HG02678 (cell line): ENCODE data around the gene SIDT2.

ENCODE experiments used
- ATAC-seq: cut with Tn5 transposase; IDR thresholded peaks from one replicate; pipeline ENCODE4 v1.9.1; 2021; ENCODE audit warnings: mild to moderate bottlenecking, moderate library complexity; ENCODE audit not compliant: unreplicated experiment

SIDT2 gene

GRCh38 chr11:117187799-117188481 is 9.4 kb downstream of the SIDT2 start:
- ATAC-seq, result no peak

- no peak for ATAC-seq
Measured at GRCh38 chr11:117188620-117189081, 10.1 kb downstream of the SIDT2 start.

DNA sequence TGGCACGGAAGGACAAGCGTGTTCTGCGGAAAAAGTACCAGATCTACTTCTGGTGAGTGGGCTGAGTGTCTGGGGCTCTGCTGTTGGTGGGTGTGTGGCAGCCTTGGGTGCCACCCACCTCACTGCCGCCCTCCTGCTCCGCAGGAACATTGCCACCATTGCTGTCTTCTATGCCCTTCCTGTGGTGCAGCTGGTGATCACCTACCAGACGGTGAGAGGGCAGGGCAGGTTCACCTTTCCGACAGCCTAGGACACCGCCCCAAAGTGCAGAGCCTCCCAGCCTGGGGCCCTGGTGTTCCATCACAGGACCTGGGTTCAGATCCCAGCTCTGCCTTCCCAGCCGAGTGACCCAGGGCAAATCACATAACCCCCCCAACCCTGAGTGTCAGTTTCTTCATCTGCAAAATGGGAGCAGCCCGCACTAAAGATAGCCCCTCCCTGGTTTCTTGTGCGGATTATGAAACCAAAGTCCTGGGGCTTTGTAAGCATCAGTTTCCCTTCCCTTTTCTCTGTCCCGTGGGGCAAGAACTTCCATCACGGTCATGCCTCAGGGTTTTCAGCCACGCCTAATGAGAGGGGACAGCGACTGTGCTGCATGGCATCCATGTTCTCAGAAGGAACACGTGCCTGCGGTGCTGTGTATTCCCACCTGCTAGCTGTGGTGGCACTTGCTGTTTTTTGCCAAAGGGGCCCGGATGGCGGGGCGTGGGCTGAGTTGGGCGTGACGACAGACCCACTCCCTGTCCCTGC is 10.8 kb downstream of the SIDT2 start:
- ATAC-seq, result peak; percentile 58

DNA sequence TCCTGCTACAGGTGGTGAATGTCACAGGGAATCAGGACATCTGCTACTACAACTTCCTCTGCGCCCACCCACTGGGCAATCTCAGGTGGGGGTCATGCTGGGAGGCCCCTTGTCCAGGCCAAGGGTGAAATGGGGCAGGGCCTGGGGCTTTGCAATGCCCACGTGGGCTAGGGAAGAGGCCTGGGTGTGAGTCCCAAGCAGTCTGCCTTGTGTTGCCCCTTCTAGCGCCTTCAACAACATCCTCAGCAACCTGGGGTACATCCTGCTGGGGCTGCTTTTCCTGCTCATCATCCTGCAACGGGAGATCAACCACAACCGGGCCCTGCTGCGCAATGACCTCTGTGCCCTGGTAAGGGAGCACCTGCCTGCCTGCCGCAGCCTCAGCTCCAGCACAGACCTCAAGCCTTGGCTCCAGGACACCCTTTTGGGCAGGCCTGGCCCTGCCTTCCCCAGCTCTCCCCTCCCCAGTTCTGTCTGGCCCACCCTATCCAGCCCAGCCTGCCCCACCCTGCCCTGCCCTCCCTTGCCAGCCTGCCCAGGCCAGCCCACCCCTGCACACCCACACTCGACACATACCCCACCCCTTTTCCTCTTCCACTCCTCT is 11.5 kb downstream of the SIDT2 start:
- no peak for ATAC-seq

DNA sequence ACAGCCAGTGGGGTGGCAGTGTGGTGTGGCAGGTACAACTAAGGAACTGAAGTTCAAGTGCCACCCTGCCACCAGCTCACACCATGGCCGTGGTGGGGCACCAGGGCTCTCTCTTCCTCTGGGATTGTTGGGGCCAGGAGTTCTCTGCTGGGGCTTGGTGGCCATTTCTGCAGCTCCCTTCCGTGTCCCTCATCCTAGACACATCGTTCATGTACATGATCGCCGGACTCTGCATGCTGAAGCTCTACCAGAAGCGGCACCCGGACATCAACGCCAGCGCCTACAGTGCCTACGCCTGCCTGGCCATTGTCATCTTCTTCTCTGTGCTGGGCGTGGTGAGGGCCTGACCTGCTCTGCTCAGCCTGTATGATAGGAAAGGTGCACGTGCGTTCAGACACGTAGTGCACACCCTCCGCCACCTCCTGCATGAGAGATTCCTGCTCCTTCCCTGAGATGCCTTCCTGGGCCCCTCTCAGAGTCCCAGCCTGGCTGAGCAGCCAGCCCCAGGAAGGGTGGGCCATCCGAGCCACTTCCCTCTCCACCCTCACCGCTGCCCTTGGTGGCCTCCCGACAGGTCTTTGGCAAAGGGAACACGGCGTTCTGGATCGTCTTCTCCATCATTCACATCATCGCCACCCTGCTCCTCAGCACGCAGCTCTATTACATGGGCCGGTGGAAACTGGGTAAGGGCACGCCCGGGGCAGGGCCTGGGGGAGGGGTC is 13.3 kb downstream of the SIDT2 start:
- ATAC-seq, result no peak

DNA sequence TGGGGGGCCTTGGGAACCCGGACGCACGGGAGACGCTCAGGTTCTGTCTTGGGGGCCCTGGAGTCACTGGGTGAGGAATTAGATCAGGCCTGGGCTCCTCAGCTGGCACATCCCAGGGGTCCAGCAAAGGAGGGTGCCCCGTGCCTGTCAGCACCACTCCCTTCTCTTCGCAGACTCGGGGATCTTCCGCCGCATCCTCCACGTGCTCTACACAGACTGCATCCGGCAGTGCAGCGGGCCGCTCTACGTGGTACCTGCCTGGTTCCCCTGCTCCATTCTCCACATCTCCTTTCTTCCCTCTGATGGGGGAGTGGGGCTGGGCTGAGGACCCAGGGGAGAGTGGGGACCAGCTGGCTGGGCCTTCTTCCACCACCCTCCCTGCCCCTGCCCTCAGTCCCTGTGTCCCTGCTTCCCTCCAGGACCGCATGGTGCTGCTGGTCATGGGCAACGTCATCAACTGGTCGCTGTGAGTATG is 13.9 kb downstream of the SIDT2 start:
- no peak for ATAC-seq

- no peak for ATAC-seq
Measured at GRCh38 chr11:117193130-117194020, 14.8 kb downstream of the SIDT2 start.

- ATAC-seq, result no peak
Measured at GRCh38 chr11:117194267-117194666, 15.7 kb downstream of the SIDT2 start.

GRCh38 chr11:117195258-117195657 is 16.7 kb downstream of the SIDT2 start:
- ATAC-seq, result no peak

GRCh38 chr11:117195761-117196160 is 17.2 kb downstream of the SIDT2 start:
- no peak for ATAC-seq

DNA sequence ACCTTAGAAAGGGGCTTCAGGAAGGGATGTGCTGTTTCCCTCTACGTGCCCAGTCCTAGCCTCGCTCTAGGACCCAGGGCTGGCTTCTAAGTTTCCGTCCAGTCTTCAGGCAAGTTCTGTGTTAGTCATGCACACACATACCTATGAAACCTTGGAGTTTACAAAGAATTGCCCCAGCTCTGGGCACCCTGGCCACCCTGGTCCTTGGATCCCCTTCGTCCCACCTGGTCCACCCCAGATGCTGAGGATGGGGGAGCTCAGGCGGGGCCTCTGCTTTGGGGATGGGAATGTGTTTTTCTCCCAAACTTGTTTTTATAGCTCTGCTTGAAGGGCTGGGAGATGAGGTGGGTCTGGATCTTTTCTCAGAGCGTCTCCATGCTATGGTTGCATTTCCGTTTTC is 18.5 kb downstream of the SIDT2 start:
- ATAC-seq, result no peak

GRCh38 chr11:117197516-117198456 is 19.2 kb downstream of the SIDT2 start:
- no peak for ATAC-seq

- ATAC-seq, result no peak
Measured at GRCh38 chr11:117198613-117199012, 20.1 kb downstream of the SIDT2 start.

DNA sequence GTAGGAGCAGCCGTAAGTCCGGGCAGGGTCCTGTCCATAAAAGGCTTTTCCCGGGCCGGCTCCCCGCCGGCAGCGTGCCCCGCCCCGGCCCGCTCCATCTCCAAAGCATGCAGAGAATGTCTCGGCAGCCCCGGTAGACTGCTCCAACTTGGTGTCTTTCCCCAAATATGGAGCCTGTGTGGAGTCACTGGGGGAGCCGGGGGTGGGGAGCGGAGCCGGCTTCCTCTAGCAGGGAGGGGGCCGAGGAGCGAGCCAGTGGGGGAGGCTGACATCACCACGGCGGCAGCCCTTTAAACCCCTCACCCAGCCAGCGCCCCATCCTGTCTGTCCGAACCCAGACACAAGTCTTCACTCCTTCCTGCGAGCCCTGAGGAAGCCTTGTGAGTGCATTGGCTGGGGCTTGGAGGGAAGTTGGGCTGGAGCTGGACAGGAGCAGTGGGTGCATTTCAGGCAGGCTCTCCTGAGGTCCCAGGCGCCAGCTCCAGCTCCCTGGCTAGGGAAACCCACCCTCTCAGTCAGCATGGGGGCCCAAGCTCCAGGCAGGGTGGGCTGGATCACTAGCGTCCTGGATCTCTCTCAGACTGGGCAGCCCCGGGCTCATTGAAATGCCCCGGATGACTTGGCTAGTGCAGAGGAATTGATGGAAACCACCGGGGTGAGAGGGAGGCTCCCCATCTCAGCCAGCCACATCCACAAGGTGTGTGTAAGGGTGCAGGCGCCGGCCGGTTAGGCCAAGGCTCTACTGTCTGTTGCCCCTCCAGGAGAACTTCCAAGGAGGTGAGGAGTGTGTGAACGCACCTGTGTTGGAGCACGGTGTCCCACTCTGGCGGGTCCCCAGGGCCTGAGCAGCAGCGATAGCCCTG is 20.7 kb downstream of the SIDT2 start, which contains the start of gene TAGLN:
TSS of gene TAGLN (plus strand) at position 318 of the 863 bp plus-strand sequence. CDS start 3,644 bp downstream, outside the sequence.
- ATAC-seq, result no peak

DNA sequence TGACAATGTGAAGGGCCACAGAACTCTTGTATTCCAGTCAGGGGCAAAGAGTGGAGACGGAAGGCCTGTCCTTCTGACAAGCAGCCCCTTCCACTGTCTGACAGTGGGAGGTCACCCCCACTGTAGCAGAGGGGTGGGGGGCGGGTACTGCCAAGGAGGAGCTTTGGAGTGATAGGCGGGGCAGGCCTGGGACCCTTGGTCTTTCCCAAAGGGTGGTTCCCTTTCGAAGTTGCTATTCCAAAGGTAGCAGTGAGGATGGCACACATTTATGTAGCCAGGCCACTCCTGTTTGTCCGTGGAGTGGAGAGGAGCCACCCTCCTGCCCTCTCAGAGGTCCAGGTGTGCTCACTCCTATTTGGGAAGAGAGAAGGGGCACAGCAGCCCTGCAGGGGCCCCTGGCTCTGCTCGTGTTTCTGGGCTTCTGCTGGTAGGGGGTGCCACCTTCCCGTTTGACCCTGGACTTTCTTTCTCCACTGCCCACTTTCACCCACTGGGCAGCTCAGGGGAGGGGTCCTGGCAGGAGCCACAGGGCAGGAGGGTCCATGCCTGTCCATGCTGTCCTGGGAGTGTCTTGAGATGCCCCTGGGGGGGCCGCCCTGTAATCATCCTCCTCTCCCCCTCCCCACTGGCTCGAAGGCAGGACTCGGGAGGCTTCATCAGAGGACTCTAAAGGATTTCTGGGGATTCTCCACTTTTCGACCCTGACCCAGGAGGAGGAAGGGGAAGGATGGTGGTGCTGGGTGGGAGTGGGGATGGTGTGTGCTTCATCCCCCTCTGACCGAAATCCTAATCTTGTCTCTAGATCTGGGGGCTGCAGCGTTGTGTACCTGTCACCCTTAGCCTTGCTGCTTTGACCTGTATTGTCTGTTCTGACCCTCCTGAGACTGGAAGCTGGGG is 21.6 kb downstream of the SIDT2 start:
- ATAC-seq, result no peak

DNA sequence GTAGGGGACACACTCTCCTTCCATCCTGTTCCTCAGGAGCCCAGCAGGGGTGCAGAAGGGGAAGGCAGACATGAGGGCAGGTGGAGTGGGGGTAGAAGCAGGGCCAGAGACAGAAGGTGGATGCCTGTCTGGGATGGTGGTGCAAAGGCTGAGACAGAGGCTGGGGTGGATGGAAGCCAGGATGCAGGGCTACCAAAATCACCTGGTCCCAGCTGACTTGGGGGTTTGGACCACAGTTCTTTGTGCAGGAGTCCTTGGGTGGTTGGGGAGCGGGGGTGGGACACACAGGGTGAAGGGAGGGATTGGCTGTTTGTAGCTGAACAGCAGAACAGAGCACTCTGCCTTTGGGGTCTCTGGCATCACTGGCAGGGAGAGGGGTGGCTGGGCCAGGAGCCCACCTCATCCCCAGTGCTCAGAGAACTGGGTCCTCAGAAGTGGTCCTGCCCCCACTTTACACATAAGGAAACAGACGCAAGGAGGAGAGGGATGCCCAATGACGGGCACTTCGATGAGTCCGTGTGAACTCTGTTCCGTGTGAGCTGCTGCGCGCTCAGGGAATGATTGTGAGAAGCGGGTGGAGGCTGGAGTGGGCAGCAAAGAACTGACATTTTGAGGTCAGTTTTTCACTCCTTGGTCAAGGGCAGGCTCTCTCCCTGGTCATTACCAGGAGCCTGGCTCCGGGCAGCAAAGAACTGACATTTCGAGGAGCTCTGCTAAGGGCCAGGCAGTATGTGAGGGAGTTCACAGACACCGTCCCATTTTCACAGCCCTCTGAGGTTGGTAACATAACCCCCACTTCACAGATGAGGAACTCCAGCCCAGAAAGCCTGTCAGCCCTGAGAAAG is 22.5 kb downstream of the SIDT2 start:
- ATAC-seq, result no peak
